Psoas muscle (tissue), 8 donors: ENCODE results near the gene FGF21. TPM values are rescaled to one million over a fixed set of nuclear protein-coding genes. Genes with fewer than 3 reads are reported as not detected.

Source experiments
- ATAC-seq, 4 donors: fragments of 200-7000 bp; cut with Tn5 transposase; one replicate each; pipeline ENCODE4 v1.9.1; 2020; ENCODE audit warnings: moderate library complexity in 3 of 4, mild to moderate bottlenecking in 2 of 4
- DNase-seq, 2 donors: peaks; one replicate each; pipeline ENCODE4 v3.0.0-alpha.2; 2020
- H3K27ac ChIP-seq: fragments of 200-600 bp; one replicate; pipeline ENCODE4 v1.8.0; 2022
- H3K27me3 ChIP-seq, 3 donors: fragments of 200-600 bp in 1 of 3; one replicate each; pipeline versions ENCODE4 v1.6.1 to v1.8.0; 2013 to 2022; ENCODE audit warnings: low read length in 2 of 3, mild to moderate bottlenecking in 2 of 3, moderate library complexity in 1 of 3; ENCODE audit not compliant: insufficient read depth in 3 of 3
- H3K36me3 ChIP-seq, 2 donors: fragments of 200-600 bp in 1 of 2; one replicate each; pipeline versions ENCODE4 v1.6.1 to v1.8.0; 2013 to 2022; ENCODE audit warnings: low read depth in 1 of 2, mild to moderate bottlenecking in 1 of 2, moderate library complexity in 1 of 2; ENCODE audit not compliant: insufficient read depth in 1 of 2
- H3K4me1 ChIP-seq: fragments of 200-600 bp; one replicate; pipeline ENCODE4 v1.8.0; 2022
- H3K4me3 ChIP-seq: fragments of 200-600 bp; one replicate; pipeline ENCODE4 v1.8.0; 2022; ENCODE audit warnings: mild to moderate bottlenecking
- H3K9me3 ChIP-seq: fragments of 200-600 bp; one replicate; pipeline ENCODE4 v1.8.0; 2022
- WGBS, 3 donors: extraction: QIAGEN DNeasy Blood & Tissue Kit; methylation state at CpG; one replicate each; pipeline versions ENCODE4 v1.1.6 to v1.1.7; 2013; 5-methylcytosine and 5-hydroxymethylcytosine counted together
- intact Hi-C, 2 donors: fragments of 100-400 bp; cut with DNase I; formaldehyde crosslinking; loops; one replicate each; pipeline versions ENCODE4 v1.11.0 to v1.14.2; 2022
- polyA plus RNA-seq, 3 donors: library from polyadenylated mRNA; stranded (reverse); fragments of 200-250 nt; gene quantifications; one replicate each; pipeline ENCODE4 v1.2.3, GENCODE V29; 2013
- total RNA-seq, 4 donors: library from RNA; stranded (reverse); fragmentation: NEBNext Ultra II Directional in 2 of 4; extraction: Animal tissue kit (Norgen Biotek cat#: 25700) in 2 of 4; gene quantifications; one replicate each; pipeline versions ENCODE4 v1.2.1 to v1.2.4, GENCODE V29; 2021 to 2023
- TF ChIP-seq, protein P1 (sequence below): fragments of 200-600 bp; IDR thresholded peaks from one replicate; pipeline ENCODE4 v1.8.0; 2022; ENCODE audit warnings: antibody characterized with exemption
- donor health status: healthy with polysubstance abuse.
- donor health status: DM: no; HTN: no; CAD: no; lungs with moderate emphysema.
- donor health status: Bipolar disorder and iron deficiency.
- donor health status: healthy.
- donor health status: DM: yes; HTN: yes; CAD: no.
- donor health status: DM: no; HTN: no; CAD: no.
- donor health status: DM: no; HTN: no; CAD: no.
- donor health status: DM: yes; HTN: yes; CAD: no.

Gene FGF21
- total and polyA plus RNA-seq, 7 donors, result 0.06 to 6.2 (median 1.0) TPM; not detected in 3

DNA sequence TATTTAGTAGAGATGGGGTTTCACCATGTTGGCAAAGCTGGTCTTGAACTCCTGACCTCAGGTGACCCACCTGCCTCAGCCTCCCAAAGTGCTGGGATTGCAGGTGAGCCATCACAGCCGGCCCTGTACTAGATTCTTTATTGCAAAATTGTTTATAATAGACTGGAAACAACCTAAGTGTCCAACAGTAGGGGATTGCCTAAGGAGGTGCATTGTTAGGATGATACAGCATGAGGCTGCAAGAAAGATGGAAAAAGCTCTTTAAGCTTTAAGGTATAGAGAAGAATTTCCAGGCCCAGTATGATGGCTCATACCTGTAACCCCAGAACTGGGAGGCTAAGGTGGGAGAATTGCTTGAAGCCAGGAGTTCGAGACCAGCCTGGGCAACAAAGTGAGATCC lies 47.3 kb downstream of the FGF21 start:
- no peak overlapping the region for H3K4me3 ChIP-seq
- no peak overlapping the region for H3K27ac ChIP-seq
- peaks cover 4% of the 10 kb centered on the region for H3K4me1 ChIP-seq
- intact Hi-C loops, result no loop called here
- H3K27me3 ChIP-seq, result no peaks in the 10 kb centered on the region
- no peaks in the 10 kb centered on the region for H3K9me3 ChIP-seq
- ATAC-seq (no peak), DNase-seq (no peak)
- 90 to 95% (median 93%) methylated on average over 2 of the region's 2 CpGs for WGBS, 3 donors
- H3K36me3 ChIP-seq, result peaks cover 2 to 40% of the 10 kb centered on the region in 2 donors
- TF ChIP-seq, protein P1, sequence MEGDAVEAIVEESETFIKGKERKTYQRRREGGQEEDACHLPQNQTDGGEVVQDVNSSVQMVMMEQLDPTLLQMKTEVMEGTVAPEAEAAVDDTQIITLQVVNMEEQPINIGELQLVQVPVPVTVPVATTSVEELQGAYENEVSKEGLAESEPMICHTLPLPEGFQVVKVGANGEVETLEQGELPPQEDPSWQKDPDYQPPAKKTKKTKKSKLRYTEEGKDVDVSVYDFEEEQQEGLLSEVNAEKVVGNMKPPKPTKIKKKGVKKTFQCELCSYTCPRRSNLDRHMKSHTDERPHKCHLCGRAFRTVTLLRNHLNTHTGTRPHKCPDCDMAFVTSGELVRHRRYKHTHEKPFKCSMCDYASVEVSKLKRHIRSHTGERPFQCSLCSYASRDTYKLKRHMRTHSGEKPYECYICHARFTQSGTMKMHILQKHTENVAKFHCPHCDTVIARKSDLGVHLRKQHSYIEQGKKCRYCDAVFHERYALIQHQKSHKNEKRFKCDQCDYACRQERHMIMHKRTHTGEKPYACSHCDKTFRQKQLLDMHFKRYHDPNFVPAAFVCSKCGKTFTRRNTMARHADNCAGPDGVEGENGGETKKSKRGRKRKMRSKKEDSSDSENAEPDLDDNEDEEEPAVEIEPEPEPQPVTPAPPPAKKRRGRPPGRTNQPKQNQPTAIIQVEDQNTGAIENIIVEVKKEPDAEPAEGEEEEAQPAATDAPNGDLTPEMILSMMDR, result no peak

DNA sequence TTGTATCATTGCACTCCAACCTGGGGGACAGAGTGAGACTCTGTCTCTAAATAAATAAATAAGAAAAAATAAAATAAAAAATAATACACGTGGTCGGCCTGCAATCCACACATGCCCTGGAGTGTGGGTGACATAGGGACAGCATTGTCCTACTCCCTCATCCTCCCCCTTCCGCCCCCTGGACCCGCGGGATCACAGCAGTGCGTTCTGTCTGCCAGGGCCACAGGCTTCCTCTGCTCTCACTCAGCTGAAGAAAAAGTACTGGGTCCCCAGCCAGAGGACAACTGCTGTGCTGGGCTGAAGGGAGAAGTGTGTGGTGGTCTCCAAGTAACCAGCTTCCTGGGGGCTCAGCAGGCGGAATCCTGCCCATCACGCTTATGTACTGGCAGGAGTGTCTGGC lies 49.2 kb downstream of the FGF21 start:
- WGBS, 3 donors, result 75 to 84% (median 81%) methylated on average over 8 of the region's 8 CpGs
- no peak overlapping the region for H3K4me3 ChIP-seq
- DNase-seq (no peak), ATAC-seq (no peak)
- H3K27me3 ChIP-seq, result no peaks in the 10 kb centered on the region
- H3K36me3 ChIP-seq, result peaks cover 2 to 27% of the 10 kb centered on the region in 2 donors
- H3K4me1 ChIP-seq, result peaks cover 4% of the 10 kb centered on the region
- TF ChIP-seq, protein P1, result no peak
- intact Hi-C loops, result no loop called here
- H3K27ac ChIP-seq, result no peak overlapping the region
- no peaks in the 10 kb centered on the region for H3K9me3 ChIP-seq

- TF ChIP-seq, protein P1, result no peak
- ATAC-seq (no peak), DNase-seq (no peak)
- Histone ChIP-seq H3K36me3 (peaks cover 2 to 23% of the 10 kb centered on the region in 2 donors), H3K27me3 (no peaks in the 10 kb centered on the region), H3K4me3 (no peak overlapping the region), H3K27ac (no peak overlapping the region), H3K9me3 (no peaks in the 10 kb centered on the region), H3K4me1 (peaks cover 8% of the 10 kb centered on the region)
- WGBS, 3 donors, result 86 to 95% (median 89%) methylated on average over 15 of the region's 15 CpGs
- intact Hi-C loops, result no loop called here
Observed at GRCh38 chr19:48805452-48805851, 50.1 kb downstream of the FGF21 start.

DNA sequence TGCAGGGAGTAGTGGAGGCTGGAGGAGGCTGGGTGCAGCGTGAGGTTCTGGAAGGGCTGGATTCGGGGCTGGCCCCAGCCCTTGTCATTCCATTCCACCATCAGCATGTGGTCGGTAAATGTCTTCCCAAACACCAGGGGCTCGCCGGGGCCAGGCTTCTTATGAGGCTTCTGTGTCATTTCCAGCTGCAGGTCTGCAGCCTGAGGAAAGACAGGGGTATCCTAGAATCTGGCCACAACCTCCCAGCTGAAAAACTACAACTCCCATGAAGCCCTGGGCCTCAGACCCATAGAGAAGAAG lies 51.1 kb downstream of the FGF21 start:
- Histone ChIP-seq H3K36me3 (peaks cover 2 to 23% of the 10 kb centered on the region in 2 donors), H3K27ac (peak overlapping the region; percentile 3), H3K4me1 (peaks cover 8% of the 10 kb centered on the region), H3K27me3 (no peaks in the 10 kb centered on the region), H3K9me3 (no peaks in the 10 kb centered on the region), H3K4me3 (no peak overlapping the region)
- intact Hi-C loops, result no loop called here
- ATAC-seq, result no peak
- TF ChIP-seq, protein P1, result no peak
- 74 to 81% (median 77%) methylated on average over 5 of the region's 5 CpGs for WGBS, 3 donors
- DNase-seq, result peak in 1 of 2 donors; percentile 48

- WGBS, 3 donors, result 58 to 64% (median 63%) methylated on average over 16 to 17 of the region's 17 CpGs
Observed at GRCh38 chr19:48806818-48807589, 51.7 kb downstream of the FGF21 start.

More at GRCh38 chr19:48806818-48807589, 51.7 kb downstream of the FGF21 start:
- TF ChIP-seq, protein P1, result no peak
- H3K27ac ChIP-seq, result peak overlapping the region; percentile 3
- DNase-seq (peak in 1 of 2 donors; percentile 57), ATAC-seq (peak; percentile 48 to 59 (median 55))
- intact Hi-C loops, result no loop called here
- H3K36me3 ChIP-seq, result peaks cover 2 to 23% of the 10 kb centered on the region in 2 donors
- no peaks in the 10 kb centered on the region for H3K27me3 ChIP-seq
- H3K9me3 ChIP-seq, result no peaks in the 10 kb centered on the region
- H3K4me3 ChIP-seq, result no peak overlapping the region
- peaks cover 8% of the 10 kb centered on the region for H3K4me1 ChIP-seq
